ENCODE data around the gene ESRRA. TPM values are rescaled to one million over a fixed set of nuclear protein-coding genes. Genes with fewer than 3 reads are reported as not detected.

The ESRRA gene
- total RNA-seq, 1 donor from 2014 or later = 53.6 TPM

DNA sequence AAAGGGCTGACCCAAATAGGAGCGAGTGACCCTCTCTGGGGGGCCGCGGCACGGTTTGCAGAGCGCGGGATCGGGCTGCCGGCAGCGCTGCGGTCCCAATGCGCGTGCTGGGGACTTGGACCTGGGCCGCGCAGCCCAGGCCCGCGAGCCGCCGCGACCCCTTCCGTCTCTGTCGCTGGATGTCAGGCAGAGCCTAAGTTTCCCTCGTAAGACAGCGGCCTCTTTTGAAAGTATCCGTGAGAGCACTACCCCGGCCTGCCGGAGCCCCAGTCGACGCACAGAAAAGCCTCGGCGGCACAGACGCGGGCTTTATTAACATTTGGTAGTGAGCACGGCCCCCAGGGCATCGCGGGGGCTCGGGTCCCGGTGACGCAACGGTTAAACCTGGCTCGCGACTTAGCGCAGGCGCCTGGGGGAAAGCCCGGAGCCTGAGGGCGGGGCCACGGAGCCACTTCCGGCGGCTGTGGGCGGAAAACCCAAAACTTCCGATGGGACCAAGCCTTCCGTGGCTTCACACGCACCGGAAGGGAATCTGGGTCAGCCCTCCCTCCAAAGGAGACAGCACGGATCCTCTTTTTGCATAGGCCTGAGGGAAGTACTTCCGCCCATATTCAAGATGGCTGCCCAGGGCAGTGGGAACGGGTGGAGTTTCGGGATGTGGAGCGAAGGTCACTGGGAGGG lies 35.6 kb upstream of the ESRRA start:
- ATAC-seq = peak; percentile 77
- peak; percentile 99 for DNase-seq (ENCODE audit: low spot score)

DNA sequence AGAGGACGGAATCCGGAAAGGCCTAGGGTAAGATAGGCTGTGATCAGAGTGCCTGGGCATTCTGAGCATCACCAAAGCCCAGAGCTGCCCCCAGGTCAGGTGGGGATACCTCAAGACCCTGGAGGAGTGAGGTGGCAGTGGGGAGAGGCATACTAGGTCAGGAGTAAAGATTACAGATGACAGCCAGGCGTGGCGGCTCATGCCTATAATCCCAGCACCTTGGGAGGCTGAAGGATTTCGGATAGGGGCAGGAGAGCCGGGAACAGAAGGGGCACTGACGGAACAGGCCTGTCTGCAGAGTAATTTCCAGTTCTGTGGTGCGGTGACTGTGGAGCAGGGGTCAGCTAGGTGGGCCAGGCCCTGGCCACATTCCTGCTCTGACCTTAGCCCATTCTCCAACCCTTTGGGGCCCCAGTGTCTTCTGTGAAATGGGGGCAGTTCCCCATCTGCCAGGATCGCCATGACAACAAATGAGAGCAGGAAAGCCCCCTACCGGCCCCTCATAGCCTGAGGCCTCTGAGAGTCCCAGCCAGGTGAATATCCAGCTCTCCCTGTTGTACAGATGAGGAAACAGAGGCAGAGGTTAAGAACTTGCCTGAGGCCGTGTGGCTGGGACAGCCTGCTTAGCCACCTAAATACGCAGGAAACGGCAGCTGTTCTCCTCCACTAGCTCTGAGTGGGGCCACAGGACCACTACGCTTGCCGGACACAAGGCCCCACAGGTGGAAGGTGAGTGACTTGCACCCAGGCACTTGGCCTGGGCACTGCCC lies 30.1 kb upstream of the ESRRA start:
- ATAC-seq (no peak), DNase-seq (ENCODE audit: low spot score) (no peak)

DNA sequence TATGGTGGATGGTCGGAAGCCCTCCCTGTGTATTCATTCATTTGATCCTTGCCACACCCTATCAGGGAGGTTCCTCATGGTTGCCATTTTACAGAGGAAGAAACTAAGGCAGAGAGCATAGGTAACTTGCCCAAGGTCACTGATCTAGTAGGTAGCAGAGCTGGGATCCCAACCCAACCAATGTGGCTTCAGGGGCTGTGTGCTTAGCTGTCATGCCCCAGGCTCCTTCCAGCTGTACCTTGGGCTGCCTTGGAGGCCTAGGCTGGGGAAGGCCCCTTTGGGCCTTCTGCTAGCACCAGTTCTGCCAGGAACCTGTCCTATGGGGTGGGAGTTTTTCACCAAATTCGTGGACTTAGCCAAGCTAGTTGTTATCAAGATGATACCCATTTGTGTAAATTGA lies 29.5 kb upstream of the ESRRA start:
- DNase-seq (ENCODE audit: low spot score) = no peak
- no peak for ATAC-seq

DNA sequence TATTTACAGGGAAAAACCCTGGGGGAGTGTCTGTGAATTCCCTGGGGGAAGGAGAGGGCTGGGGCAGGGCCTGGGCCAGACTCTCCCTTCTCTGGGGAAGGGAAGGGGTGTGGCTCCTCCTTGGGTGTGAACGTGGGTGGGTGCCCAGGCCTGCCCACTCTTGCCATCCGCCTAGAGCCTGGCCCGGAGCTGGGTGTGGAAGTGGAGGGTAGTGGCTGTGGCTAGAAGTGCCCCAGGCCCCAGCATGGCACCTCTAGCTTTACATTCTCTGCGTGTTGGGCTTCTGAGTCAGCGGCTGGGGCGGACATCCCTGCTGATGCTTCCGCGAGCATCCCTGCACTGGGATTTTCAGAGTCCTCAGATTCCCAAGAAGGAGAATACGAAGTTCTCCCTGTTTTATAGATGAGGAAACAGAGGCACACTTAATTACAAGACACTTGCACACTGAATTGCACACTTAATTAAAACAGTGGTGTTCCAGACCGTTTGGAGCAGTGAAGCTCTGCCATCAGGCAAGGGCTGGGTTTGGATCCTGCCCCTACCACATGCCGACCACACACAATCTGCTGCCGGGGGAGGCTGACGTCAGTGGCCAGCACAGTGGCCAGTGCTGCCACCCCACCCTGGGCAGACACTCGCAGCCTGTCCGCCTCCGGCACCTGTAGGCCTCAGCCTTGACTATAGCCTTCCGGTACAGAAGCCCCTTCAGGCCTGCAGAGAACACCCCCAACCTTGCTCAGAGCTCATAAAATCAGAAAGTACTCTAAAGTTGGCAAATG lies 28.5 kb upstream of the ESRRA start:
- no peak for ATAC-seq
- DNase-seq (ENCODE audit: low spot score) = no peak

DNA sequence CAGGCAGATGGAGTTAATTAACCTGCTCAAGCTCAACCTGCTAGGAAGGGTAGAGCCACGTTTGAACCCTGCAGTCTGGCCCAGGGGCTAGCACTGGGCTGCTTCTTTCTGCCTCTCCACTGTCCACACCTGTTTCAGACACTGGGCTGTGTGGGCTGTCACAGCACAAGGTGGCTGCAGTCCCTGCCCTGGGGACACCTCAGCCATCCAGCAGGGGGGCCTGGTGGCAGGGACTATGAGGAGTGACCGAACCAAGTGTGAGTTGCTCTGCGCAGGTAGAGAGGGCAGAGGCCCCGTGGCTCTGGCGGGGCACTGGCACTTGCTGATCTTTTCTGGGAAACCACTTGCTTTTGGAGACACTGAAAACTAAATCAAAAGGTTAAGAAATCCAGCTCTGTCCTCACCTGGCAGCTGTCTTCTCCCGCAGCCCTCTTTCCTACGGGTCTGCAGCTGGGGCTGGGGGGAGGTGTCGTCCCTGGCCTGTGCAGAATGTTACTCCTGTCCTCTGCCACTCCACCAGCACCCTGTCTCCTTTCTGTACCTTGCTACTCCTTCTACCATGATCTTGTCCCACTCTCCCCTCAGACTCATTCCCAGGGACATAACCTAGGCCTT lies 26.6 kb upstream of the ESRRA start:
- no peak for ATAC-seq
- DNase-seq (ENCODE audit: low spot score) = no peak

DNA sequence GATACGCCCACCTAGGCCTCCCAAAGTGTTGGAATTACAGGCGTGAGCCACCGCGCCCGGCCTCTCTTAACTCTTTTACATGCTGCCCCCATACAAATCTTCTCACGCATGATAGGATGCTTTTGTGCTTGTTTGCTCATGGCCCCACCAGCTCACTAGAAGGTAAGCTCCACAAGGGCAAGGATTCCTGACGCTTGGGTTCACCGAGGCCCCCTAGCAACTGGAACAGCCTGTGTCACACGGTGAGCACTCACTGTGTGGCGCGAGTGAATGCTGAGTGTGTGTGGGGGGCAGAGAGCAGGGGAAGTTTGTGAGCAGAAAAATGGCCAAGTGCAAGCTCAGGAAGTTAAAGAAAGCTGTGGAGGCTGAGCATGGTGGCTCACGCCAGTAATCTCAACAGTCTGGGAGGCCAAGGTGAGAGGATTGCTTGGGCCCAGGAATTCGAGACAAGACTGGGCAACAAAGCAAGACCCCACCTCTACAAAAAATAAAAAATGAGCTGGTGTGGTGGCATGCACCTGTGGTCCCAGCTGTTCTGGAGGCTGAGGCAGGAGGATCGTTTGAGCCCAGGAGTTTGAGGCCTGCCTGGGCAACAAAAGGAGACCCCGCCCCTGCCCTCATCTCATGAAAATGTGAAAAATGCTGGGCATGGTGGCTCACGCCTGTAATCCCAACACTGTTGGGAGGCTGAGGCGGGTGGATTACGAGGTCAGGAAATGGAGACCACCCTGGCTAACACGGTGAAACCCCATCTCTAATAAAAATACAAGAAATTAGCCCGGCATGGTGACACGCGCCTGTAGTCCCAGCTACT lies 23.2 kb upstream of the ESRRA start:
- DNase-seq (ENCODE audit: low spot score) = no peak
- ATAC-seq = no peak

DNA sequence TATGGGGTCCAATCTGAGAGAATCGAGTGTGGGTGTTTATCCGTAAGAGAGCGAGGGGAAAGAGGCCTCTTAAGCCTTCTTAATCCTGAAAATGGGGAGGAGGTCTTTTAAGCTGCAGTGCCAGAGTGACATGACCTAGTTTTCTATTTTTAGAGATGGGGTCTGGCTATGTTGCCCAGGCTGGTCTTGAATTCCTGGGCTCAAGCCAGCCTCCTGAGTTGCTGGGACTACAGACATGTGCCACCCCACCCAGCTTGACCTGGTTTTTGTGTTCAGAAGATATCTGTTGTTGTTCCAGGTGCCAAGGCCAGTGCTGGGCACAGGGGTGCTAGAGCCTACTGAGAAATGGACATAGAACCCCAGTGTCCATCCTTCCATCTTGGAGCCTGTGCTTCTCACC lies 22.2 kb upstream of the ESRRA start:
- ATAC-seq (no peak), DNase-seq (ENCODE audit: low spot score) (no peak)

DNA sequence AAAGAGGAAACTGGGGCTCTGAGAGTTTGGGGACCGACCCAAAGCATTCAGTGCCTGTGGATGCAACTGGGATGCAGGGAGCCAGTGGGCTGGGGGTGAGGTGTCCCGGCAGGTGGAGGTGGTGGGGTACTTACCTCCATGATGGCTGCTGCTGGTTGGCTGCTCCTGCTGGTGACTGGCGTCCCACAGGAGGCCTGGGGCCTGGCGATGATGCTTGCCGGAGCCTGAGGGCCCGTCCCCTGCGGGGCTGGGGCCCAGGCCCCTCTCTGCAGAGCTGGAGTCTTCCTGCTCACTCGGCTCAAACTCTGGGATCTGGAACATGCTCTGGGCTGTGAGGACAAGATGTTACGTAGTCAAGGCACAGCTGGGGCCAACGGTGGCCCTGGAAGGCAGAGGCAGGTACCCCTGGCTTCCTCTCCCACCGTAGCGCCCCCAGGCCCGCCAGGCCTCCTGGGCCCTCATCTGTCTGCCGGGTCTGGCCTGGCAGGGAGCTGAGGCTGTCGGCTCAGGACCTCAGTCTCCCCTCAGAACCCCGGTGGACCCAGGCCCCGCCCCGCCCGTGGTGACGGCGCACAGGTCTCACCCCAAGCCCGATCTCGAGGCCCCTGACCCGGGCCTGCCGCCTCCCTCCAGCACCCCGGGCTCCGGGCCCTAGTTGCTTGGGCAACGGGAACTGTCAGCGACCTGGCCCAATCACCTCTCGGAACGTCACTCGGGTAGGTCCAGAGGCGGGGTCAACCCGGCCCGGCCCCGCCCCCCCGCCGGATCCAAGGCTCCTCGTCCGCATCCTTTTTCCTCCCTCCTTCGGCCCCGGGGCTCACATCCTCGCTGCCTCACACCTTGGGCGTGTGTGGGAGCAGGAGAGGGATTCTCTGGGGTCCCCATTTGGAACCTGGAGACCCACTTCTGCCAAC lies 21.0 kb upstream of the ESRRA start, which contains the start of gene BAD:
Gene BAD, minus strand, starts transcription at position 618 of the 914 bp plus-strand sequence. Its CDS starts 297 bp downstream, at position 321.
- DNase-seq (ENCODE audit: low spot score) (peak; percentile 97), ATAC-seq (peak; percentile 86)

DNA sequence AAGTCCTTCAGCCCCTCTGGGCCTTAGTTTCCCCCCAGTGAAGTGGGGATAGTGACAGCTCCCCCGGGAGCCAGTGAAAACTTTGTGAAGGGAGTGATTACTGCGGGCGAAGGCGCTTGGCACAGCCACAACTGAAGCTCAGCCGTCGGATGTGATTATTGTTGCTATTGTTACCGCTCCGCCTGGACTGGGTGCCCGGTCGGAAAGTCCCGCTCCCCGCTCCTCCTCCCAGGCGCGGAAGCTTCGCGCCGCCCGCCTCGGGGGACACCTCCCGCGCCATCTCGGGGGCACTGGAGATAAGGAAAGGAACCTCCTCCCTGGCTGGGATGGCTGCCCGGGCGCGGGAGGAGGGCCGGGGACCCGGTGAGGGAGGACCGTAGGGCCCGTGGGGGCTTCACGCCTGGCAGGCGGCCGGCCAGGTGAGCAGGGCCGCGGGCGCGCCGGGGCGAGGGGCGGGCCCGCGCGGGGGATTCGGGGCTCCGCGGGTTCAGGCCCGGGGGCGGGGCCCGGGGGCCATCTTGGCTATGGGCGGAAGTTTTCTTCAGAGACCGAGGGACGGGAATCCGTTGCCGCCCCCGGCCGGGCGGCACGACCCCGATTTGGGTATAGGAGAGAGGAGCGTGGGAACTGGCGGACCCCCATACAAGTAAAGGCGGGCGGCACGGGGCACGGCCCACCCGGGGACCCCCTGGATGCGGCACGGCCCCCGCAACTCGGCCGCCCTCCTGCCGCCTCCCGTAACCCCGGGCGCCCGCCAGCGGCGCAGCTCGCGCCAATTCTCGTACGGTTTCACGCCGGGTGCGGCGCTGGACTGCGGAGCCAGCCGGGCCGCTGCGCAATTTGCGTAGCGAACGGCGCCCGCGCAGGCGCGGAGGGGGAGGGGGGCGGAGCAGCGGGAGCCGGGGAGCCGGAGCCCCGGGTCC lies 20.1 kb upstream of the ESRRA start, which contains the start of gene GPR137:
Gene GPR137, plus strand, starts transcription at position 887 of the 923 bp plus-strand sequence. CDS start 677 bp downstream, outside the sequence.
- ATAC-seq = peak; percentile 77
- peak; percentile 90 for DNase-seq (ENCODE audit: low spot score)

DNA sequence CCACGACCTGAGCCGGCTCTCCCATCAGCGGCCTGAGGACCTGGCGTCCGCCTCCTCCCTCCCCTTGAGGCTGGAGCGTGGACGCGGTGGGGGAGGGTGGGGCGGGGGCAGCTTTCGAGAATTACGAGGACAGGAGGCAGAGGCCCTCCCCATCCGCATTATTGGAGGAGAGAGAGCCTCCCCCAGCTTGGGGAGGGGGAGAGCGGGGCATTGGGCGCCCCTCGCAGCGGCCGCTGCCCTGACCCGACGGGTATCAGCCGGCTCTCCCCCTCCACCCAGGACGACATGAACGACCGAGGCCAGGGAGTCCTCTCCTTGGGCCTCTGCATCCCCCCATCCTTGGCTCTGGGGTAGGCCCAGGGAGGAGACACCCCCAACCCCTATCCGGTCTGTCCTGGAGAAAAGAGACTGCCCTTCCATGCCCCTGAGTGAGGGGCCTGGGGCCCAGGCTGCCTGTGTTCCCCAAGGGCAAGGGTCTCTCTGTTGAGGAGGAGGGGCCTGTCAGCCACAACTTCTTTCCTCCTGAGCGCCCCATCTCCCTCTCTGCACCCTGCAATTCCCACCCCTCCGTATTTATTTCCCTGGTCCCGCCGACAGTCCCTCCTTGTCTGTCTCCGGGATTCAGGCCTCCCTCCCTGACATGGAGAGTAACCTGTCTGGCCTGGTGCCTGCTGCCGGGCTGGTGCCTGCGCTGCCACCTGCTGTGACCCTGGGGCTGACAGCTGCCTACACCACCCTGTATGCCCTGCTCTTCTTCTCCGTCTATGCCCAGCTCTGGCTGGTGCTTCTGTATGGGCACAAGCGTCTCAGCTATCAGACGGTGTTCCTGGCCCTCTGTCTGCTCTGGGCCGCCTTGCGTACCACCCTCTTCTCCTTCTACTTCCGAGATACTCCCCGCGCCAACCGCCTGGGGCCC lies 19.2 kb upstream of the ESRRA start:
- DNase-seq (ENCODE audit: low spot score) = peak; percentile 73
- peak; percentile 50 for ATAC-seq

DNA sequence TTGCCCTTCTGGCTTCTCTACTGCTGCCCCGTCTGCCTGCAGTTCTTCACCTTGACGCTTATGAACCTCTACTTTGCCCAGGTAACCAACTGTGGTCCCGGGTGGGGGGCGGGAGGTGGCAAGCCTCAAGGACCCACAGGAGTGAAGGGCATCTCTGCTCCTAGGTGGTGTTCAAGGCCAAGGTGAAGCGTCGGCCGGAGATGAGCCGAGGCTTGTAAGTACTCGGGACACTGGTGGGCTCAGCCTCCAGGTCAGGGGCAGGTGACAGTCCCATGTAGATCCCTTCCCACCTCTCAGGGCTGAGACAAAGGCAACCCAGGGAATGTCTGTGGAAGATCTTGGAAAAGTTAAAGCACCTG lies 18.5 kb upstream of the ESRRA start:
- ATAC-seq (no peak), DNase-seq (ENCODE audit: low spot score) (no peak)

DNA sequence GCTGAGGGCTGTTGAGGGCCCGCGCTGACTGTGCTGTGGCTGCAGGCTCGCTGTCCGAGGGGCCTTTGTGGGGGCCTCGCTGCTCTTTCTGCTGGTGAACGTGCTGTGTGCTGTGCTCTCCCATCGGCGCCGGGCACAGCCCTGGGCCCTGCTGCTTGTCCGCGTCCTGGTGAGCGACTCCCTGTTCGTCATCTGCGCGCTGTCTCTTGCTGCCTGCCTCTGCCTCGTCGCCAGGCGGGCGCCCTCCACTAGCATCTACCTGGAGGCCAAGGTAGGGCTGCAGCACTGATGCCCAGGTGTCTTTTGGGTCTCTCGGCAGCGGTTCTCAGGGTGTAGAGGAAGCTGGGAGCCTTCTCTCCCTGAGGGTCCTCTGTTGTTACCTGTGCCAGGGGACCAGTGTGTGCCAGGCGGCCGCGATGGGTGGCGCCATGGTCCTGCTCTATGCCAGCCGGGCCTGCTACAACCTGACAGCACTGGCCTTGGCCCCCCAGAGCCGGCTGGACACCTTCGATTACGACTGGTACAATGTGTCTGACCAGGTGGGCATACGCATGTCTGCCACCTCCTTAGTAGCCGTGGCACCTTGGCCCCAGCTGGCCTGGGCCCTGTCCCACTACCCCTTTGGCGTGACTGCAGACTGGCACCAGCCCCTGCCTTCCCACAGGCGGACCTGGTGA lies 17.5 kb upstream of the ESRRA start:
- DNase-seq (ENCODE audit: low spot score) = no peak
- ATAC-seq = no peak

DNA sequence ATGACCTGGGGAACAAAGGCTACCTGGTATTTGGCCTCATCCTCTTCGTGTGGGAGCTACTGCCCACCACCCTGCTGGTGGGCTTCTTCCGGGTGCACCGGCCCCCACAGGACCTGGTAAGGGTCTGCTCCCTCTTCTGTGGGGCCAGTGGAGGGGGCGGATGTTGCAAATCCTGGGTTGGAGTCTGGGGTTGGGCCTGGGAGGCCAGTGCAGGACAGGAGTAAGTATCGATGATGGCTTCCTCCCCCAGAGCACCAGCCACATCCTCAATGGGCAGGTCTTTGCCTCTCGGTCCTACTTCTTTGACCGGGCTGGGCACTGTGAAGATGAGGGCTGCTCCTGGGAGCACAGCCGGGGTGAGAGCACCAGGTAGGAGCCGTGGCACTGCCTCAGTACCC lies 17.0 kb upstream of the ESRRA start:
- no peak for ATAC-seq
- no peak for DNase-seq (ENCODE audit: low spot score)

DNA sequence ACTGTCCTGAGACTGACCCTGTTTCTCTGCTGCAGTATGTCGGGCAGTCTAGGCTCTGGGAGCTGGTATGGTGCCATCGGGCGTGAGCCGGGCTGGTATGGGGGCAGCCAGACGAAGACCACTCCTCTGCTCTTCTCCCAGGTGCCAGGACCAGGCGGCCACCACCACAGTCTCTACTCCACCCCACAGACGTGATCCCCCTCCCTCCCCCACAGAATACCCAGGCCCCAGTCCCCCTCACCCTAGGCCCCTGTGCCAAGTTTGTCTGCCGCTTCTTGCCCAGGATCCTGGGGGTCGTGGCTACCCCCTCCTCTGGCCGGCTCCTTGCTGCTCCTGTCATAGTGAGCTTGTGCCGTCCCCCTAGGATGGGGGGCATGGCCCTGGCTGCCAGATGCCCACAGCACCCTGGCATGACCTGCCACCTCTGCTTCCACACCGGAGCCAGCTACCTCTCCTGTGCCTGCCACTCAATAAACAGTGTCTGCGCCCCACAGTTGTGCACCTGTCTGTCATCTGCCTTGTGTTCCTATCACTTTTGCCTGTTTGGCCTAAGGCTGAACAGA lies 16.2 kb upstream of the ESRRA start:
- no peak for ATAC-seq

DNA sequence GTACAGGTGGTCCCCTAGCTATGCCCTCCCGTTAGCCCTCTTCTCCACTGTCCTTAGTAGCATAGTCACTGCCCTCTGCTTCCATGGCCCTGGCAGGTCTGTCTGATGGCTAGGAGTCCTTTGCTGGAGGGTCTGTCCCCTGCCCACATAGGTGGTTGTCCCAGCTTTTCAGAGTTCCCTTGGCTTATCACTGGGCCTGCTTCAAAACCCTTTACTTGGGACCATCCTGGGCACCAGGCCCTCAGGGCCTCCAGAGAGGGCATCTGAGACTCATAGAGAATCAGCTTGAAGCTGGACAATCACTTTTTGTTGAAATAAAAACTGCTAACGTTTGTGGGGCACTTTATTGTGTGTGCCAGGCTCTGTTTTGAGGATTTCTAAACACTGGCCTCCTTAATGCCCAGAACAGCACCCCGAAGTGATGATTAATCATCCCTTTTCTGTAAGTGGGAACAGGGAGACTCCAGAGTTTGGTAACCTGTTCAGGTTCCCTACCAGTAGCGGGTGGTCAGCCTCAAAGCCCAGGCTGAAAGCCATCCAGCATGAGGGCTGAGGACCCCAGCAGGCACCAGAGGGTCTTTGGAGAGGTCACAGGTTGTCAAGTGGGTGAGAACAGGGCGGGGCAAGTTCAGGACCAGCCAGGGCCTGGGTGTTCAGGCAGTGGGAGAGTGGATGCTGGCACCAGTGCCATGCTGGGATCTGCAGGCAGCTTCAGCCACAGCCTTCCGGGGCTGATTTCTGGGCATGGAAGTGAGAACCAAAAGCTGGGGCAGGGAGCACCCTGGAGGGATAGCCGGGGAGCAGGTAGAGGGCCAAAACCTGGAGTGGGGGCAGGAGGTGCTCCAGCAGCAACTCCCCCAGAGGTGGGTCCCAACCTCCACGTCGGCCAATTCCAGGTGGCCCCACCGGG lies 14.7 kb upstream of the ESRRA start:
- DNase-seq (ENCODE audit: low spot score) (no peak), ATAC-seq (no peak)

More for the DNA sequence above, 16.2 kb upstream of the ESRRA start:
- no peak for DNase-seq (ENCODE audit: low spot score)

Measured in left lobe of liver (tissue), 2 donors.